ENCODE data around the gene HSPA14. TPM values are rescaled to one million over a fixed set of nuclear protein-coding genes. Genes with fewer than 3 reads are reported as not detected.
"Not testable (repeated sequence)": the region's sequence is repeated elsewhere in the genome, so short reads cannot be mapped to it uniquely, and the experiment has no call there.

HSPA14 gene
- polyA plus RNA-seq, 4 donors, result 17.2 to 23.2 (median 20.8) TPM

- peak in 1 of 4 donors; percentile 51 for DNase-seq (ENCODE audit: low read depth in 4 of 4, low spot score in 3 of 4)
Observed at GRCh38 chr10:14837003-14837756, 926 bp upstream of the HSPA14 start.

DNA sequence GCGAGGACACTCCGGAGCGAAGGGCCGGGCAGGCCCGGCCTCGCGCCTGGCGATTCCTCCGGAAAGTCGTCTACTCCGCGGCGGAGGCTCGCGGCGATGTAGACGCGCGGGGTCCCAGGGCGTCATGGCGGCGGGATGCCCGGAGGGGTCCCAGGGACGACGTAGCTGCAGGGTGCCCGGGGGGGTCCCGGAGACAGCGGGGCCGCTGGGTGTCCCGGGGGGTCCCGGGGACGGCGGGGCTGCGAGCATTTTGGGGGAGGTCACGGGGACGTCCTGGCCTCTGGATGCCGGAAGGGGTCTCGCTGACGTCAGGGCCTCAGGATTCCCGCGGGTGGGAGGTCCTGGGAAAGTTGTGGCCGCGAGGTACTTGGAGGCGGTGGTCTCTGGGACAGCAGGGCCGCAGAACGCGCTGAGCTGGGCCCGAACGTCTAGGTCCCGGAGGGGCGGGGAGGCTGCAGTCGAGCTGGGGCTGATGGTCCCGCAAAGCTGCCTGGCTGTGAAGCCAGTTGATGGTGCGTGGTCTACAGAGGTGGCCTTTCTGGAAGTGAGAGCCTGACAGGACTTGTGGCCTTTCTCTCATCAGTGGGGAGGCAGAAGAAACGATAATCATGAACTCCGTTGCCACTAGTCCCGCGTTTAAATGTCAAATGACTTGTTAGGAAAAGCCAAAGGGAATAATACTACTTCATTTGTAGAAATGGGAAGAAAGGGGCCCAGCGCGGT lies 637 bp downstream of the HSPA14 start:
- peak in 1 of 4 donors; percentile 48 for DNase-seq (ENCODE audit: low read depth in 4 of 4, low spot score in 3 of 4)

DNA sequence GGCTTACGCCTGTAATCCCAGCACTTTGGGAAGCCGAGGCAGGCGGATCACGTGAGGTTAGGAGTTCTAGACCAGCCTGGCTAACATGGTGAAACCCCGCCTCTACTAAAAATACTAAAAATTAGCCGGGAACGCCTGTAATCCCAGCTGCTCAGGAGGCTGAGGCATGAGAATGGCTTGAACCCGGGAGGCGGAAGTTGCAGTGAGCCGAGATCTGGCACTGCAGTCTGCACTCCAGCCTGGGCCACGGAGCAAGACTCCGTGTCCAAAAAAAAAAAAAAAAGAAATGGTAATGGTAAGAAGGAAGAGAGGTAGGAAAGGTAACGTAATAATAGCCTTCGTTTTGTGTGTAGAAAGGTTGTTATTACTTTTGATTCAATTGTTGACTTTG lies 1.2 kb downstream of the HSPA14 start:
- no peak for DNase-seq (ENCODE audit: low read depth in 4 of 4, low spot score in 3 of 4)

DNA sequence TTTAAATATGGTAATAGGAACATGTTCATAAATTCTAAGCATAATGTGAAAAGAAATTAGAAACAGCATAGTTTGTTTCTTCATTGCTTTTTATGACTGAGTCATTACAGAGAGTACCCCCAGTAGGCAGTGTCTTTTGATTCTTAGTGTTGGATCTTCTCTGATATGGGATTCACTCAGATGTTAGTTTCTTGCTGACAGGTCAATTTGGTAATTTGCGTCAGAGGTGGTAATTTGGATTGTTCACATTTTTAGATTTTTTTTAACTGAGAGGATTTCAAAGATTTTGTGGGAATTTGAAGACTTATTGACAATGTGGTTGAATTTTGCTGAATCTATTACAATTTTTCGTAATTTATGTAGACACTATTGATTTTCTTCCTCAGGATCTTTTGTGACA lies 2.1 kb downstream of the HSPA14 start:
- no peak for DNase-seq (ENCODE audit: low read depth in 4 of 4, low spot score in 3 of 4)

- no peak for DNase-seq (ENCODE audit: low read depth in 4 of 4, low spot score in 3 of 4)
Observed at GRCh38 chr10:14843327-14843988, 5.4 kb downstream of the HSPA14 start.

- DNase-seq (ENCODE audit: low read depth in 4 of 4, low spot score in 3 of 4), result no peak
Observed at GRCh38 chr10:14844948-14845347, 6.8 kb downstream of the HSPA14 start.

DNA sequence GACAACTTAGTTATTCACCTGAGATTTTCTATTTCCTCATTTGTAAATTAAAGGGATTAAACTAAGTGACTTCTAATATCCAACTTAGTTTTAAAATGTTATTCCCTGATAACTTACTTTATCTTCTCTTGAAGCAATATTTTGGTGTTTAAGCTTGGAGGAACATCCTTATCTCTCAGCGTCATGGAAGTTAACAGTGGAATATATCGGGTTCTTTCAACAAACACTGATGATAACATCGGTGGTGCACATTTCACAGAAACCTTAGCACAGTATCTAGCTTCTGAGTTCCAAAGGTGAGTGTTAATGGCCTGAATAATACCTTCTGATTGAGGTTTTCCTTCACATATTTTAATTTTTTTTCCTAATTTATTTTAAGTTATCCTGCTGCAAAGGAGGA lies 14.1 kb downstream of the HSPA14 start:
- DNase-seq (ENCODE audit: low read depth in 4 of 4, low spot score in 3 of 4), result no peak

DNA sequence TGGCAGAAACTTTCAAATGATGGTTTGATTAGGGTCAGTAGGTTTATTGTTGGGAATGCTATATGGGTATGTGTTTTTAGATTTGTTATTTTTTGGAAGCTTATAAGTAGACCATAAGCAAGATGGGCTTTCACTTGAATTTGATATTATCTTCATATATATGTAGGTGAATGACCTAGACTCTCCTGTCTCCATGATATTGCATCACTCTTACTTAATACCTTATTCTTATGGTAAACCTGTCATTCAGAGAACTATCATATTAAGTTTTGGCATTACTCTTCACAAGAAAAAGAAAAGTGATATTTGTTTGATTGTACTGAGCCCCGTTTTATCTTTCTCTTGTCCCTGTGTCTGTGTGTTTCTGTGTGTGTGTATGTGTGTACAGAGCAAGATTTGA lies 17.3 kb downstream of the HSPA14 start:
- DNase-seq (ENCODE audit: low read depth in 4 of 4, low spot score in 3 of 4), result no peak

- no peak for DNase-seq (ENCODE audit: low read depth in 4 of 4, low spot score in 3 of 4)
Observed at GRCh38 chr10:14858338-14858960, 20.3 kb downstream of the HSPA14 start.

DNA sequence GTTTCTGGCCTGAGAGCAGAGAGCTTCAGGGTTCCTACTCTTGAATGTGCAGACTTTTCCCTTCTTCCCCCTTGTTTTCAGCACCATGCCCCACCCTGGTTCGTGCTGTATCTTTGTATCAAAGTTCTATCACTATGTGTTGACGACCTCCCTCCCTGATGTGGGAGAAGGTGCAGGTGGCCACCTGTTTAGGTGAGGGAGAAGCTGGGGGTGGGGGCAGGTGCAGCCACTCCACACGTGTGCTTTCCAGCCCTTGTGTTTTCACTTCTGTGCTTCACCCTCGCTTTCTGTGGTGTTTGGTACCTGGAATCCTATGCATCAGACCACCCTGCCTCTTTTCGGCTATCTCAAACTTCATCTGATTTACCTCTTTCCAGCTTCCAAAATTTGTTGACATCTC lies 20.9 kb downstream of the HSPA14 start:
- DNase-seq (ENCODE audit: low read depth in 4 of 4, low spot score in 3 of 4), result no peak

DNA sequence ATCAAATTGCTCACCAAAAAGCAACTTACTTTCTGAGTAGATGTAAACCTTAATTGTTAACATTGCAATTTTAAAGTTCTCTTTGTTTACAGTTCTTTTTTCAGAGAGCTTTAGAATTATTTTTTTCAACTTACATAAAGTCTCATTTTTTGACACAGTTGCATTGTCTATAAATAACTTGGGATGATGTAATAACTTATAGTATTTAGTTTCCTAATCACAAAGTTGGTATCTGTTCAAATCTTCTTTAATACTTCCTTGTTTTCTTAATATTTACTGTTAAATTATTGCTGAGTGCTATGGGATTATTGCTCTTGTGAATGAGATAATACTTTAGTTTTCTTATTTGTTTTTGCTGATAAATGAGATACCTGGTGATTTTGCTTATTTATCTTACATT lies 21.7 kb downstream of the HSPA14 start:
- no peak for DNase-seq (ENCODE audit: low read depth in 4 of 4, low spot score in 3 of 4)

DNA sequence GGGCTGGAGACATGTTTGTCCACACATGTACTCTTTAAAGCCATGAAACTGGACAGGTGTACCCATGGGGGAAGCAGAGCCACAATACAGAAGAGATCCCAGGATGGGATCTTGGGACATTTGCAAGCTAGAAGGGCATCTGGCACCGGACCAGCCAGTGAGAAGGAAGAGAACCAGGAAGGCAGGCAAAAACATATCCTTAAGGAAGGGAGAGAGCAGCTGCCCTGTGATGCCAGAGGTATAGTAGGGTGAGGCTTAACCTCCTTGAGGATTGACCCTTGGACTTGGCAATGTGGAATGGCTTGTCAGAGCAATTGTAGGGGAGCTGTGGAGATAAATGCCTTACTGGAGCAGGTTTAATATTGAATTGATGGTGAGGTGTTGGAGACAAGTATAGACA lies 22.7 kb downstream of the HSPA14 start:
- no peak for DNase-seq (ENCODE audit: low read depth in 4 of 4, low spot score in 3 of 4)

DNA sequence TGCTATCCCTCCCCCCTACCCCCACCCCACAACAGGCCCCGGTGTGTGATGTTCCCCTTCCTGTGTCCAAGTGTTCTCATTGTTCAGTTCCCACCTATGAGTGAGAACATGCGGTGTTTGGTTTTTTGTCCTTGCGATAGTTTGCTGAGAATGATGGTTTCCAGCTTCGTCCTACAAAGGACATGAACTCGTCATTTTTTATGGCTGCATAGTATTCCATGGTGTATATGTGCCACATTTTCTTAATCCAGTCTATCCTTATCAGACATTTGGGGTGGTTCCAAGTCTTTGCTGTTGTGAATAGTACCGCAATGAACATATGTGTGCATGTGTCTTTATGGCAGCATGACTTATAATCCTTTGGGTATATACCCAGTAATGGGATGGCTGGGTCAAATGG lies 26.4 kb downstream of the HSPA14 start:
- DNase-seq (ENCODE audit: low read depth in 4 of 4, low spot score in 3 of 4), result not testable (repeated sequence)

- not testable (repeated sequence) for DNase-seq (ENCODE audit: low read depth in 4 of 4, low spot score in 3 of 4)
Observed at GRCh38 chr10:14864871-14865270, 26.8 kb downstream of the HSPA14 start.

GRCh38 chr10:14873090-14873760 lies 35.1 kb downstream of the HSPA14 start:
- DNase-seq (ENCODE audit: low read depth in 4 of 4, low spot score in 3 of 4), result no peak

DNA sequence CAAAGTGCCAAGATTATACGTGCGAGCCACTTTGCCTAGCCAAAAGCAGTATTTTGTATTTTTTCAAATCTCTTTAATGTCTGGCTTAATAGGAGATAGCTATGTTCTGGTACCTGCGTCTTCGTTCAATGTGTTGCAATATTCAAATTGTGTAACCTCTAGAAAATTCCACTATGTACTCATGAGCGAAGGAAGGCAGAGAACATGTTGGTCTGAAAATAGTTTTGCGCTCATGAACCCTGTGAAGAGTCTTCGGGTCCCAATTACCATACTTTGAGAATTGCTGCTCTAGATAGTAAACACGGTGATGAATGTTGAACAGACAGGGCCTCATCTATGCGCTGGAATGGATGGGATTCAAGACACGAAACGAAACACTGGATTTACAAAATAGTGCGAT lies 37.8 kb downstream of the HSPA14 start:
- no peak for DNase-seq (ENCODE audit: low read depth in 4 of 4, low spot score in 3 of 4)

DNA sequence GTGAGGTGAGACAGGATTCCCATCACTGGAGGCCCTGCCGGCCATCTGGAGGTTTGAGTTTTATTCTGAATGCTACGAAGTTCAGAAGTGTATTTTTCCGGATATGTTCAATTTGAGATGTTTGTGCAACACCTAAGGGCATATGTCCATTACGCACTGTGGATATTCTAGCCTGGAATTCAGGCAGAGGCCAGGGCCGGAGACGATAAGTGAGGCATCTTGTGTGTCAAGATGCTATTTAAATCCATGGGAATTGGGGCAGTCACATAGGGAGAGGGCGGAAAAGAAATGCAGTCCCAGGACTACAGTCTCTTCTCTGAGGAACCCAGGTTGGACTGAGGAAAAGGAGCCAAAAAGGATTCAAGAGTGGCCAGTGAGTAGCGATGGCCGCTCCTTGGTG lies 38.7 kb downstream of the HSPA14 start:
- no peak for DNase-seq (ENCODE audit: low read depth in 4 of 4, low spot score in 3 of 4)

DNA sequence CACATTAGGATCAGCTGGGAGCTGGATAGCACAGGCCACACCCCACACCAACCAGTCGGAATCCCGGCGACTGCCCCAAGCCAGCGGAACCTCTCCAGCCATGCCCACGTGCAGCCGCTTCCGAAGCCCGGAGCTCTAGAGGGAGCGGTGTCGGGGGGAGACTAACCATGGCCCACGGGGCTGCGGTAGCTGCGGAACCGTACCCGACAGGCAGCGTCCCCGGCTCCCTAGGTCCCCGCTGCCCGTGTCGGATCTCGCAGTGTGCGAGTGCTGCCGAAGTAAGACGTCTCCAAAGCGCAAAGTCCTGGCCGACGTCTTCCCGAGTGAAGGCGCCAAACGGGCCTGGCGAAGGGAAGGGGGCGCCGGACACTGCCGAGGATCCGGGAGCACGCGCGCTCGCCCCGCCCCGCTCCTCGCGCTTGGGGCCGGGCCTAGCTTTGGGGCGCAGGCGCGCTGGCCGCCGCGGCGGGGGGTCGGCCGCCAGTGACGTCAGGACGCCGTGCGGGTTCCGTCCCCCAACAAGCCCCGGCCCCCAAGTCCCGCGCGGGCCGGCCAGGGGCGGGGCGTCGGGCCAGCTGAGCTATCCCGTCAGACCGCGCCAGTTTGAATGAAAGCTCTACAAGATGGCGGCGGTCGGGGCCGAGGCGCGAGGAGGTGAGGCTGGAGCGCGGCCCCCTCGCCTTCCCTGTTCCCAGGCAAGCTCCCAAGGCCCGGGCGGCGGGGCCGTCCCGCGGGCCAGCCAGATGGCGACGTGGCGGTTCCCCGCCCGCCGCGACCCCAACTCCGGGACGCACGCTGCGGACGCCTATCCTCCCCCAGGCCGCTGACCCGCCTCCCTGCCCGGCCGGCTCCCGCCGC lies 40.4 kb downstream of the HSPA14 start, which contains the start of gene SUV39H2:
TSS of gene SUV39H2 (plus strand) at position 601 of the 858 bp plus-strand sequence. CDS start at position 624, 23 bp downstream.
- DNase-seq (ENCODE audit: low read depth in 4 of 4, low spot score in 3 of 4), result peak; percentile 90 to 94 (median 92)

GRCh38 chr10:14879124-14879927 lies 41.2 kb downstream of the HSPA14 start:
- peak in 2 of 4 donors; percentile 20 to 41 for DNase-seq (ENCODE audit: low read depth in 4 of 4, low spot score in 3 of 4)

Measured in right renal pelvis (tissue), 4 donors.